Sigmoid colon (tissue), 3 donors: ENCODE results near the gene TNIK.

Experiments
- CTCF ChIP-seq, 4 experiments: fragments of 450-650 bp in 3 of 4; fragments of 200-600 bp in 1 of 4; IDR thresholded peaks; one replicate each; pipeline ENCODE4 v1.5.1; 2016 to 2019; ENCODE audit warnings: antibody characterized with exemption in 4 of 4, mild to moderate bottlenecking in 3 of 4, moderate library complexity in 2 of 4
- POLR2A ChIP-seq, 2 donors: fragments of 450-650 bp; IDR thresholded peaks; one replicate each; pipeline ENCODE4 v1.6.1; 2016; ENCODE audit warnings: antibody characterized with exemption in 2 of 2, mild to moderate bottlenecking in 2 of 2, moderate library complexity in 2 of 2

- TF ChIP-seq POLR2A (IDR thresholded peaks at IDR 0.05), result no peak
- no peak for TF ChIP-seq CTCF (IDR thresholded peaks at IDR 0.05)
These were observed 47.7 kb downstream of the TNIK start for GRCh38 chr3:171412473-171412872.
